Activated CD4-positive, alpha-beta T cell treated with anti-CD3 and anti-CD28 coated beads, Interleukin-2, amount 50 U/mL, for 48 hours (primary cell): ENCODE results near the gene CACNB2.
"Not testable (repeated sequence)": the region's sequence is repeated elsewhere in the genome, so short reads cannot be mapped to it uniquely, and the experiment has no call there.

ENCODE experiments used
- DNase-seq, 2 experiments: peaks; one replicate each; pipeline ENCODE4 v3.0.0-alpha.2; 2020

The CACNB2 gene

DNA sequence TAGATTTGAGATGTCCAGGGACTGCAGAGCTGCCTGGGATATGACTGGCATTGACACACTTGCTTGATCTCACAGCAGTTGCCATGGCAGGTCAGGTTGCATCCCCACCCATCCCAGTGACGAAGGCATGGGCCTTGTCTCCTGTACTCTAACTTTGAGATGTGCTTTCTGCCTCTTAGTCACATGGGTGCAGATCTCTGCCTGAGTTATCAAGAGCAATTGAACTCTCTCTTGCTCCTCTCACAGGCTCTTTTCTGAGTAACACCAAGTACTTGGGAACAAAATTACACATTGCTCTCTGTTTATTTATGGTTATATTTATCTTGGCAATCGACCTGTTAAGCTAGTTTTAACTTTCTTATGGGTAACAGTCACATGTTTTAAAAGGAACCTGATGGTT, 273.8 kb downstream of the CACNB2 start:
- DNase-seq = no peak

DNA sequence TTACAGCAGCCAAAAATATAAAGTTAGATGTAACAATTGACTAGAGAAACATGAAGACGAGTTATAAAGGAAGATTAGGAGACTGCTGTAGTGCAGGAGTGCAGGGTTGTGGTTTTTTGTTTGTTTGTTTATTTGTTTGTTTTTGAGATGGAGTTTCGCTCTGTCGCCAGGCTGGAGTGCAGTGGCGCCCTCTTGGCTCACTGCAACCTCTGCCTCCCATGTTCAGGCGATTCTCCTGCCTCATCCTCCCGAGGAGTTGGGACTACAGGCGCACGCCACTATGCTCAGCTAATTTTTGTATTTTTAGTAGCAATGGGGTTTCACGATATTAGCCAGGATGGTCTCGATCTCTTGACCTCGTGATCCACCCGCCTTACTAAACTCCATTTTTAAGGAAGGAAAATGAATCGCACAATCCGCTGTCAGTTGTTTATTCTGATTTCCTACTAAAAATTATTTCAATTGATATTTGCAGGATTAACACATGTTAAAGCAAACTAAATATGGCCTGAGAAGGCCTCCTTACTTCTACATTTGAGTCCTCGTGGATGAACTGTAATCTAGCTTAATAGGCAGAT, 277.8 kb downstream of the CACNB2 start:
- no peak for DNase-seq

DNA sequence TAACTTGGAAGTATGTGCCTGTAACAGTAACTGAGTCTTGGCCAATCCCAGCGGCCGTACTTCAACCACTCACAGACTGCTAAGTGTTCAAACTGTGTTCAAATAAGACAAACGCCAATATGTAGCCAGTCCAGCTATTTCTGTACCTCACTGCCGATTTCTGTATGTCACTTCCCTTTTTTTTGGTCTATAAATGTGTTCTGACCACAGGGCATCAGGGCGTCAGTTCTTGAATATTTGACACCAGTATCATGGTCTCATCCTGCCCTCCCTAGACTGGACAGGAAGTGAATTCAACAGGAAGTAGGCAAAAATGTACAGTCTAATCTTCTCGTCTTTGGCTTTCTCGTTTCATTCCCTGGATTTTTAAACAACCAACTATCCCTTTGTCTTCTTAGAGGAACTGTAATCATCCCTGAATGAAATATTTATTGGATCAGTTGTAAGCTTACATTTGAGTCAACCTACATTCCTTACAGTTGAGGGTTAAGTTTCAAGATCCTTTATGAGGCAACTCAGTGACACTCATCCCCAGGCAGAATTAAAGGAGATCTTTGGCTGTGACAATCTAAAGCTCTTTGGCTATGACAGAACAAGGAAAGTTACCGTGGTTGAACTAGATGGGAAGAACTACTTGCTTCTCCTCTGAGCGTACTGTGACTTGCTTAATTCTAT, 278.5 kb downstream of the CACNB2 start:
- DNase-seq = no peak

DNA sequence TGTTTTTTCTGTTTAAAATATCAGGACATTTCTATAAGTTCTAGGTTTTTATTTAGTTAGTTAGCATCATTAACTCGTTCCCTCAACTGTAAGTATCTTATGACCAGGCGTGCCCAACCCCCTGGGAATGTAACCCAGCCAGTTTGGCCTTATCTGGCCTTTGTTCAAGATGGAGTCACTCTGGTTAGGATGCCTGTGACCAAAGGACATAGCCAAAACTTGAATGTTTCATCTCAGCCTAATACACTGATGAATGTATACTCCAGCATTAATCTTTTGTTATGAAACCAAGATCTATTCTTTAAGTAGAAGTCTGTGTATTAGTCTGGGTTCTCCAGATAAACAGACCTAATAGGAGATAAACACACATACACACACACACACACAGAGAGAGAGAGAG, 279.7 kb downstream of the CACNB2 start:
- DNase-seq = no peak

DNA sequence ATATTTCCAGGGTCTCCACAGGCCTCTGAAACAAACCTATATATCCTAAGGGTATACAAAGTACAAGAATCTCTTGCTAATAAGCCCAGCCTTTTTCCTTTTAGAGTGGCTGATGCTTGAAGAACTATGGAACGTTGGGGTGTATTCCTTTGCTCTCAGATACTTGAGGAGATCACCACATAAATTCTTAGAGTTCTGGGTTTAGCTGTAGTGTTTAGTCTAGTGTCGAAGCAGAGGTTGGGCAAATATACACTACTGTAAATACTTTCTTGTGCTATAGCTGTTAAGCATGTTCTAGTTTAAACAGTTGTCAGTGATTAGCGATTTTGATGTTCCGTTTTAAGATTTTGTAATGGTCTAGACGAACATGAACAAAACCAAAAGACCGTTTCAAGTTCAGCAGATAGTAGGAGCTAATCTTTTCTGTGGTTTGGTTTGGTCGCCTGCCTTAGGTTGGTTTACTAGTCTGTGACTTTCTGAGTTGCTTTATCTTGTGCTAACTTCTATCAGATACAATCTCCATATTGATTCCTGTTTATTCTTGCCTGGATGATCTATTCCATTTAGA, 281.6 kb downstream of the CACNB2 start:
- no peak for DNase-seq

DNA sequence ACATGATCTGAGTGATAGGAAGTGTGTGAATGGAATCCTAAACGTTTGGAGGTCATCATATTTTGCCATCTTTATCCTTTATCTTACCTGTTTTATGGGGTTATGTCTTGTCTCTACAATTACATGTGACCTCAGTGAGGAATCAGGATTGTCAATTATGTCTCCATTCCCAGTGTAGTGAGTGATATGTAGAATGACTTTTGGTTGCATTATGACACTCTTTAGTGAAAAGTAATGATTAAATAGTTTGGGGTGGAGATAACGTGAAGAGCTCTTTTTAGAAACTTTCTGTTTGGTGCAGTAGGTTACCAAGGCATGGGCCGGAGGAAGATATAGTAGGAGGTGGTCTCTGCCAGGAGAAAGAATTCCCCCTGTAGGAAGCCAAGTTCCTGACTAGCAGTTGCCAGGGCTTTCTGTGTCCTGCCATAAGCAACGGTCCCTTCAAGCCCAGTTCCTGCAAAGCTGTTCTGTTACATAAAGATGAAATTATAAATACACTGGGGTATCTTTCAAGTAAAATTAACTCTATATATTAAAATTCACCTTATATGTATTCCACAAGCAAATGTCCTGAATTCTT, 282.9 kb downstream of the CACNB2 start:
- DNase-seq = no peak

DNA sequence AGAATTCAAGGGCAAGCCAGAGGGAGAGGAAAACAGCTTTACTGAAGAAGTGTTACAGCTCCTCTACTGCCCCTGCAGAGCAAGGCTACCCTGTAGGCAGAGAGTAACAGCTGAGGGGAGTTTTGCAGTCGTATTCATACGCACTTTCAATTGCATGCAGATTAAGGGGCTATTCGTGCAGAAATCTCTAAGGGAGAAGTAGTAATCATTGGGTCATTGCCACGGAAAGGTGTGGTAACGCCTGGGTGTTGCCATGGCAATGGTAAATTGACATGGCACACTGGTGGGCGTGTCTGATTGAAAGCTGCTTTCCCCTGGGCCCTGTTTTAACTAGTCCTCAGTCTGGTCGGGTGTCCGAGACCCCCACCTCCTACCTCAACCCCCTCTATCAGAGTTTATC, 284.0 kb downstream of the CACNB2 start:
- no peak for DNase-seq

DNA sequence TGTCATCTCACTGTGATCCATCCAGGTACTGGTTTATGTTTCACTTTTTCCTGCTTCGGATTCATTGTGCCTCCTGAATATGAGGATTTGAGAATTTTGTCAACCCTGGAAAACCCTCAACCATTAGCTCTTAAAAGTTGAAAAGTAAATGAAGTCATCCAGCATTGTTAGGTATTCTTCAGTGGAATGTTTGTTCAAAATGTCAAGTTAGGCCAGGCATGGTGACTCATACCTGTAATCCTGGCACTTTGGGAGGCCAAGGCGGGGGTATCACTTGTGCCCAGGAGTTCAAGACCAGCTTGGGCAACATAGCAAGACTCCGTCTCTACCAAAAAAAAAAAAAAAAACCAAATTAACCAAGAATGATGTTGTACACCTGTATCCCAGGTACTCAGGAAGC, 289.1 kb downstream of the CACNB2 start:
- no peak for DNase-seq

DNA sequence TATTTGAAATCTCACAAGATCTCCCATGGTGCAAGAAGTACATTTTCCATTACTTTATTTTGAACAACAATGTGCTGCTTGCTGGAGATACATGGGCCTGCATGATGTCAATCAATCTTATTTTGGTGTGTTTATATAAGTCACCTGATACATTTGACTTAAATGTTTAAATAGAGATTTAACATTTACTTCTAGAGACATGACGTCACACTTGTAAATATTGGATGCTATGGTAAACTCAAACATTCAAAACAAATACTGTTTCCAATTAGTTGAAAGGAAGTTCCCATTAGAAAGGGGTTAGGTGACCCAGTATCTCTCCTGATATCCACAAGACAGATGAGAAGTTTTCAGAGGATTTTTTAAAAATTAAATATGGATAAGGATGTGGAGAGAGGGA, 296.7 kb downstream of the CACNB2 start:
- no peak for DNase-seq

DNA sequence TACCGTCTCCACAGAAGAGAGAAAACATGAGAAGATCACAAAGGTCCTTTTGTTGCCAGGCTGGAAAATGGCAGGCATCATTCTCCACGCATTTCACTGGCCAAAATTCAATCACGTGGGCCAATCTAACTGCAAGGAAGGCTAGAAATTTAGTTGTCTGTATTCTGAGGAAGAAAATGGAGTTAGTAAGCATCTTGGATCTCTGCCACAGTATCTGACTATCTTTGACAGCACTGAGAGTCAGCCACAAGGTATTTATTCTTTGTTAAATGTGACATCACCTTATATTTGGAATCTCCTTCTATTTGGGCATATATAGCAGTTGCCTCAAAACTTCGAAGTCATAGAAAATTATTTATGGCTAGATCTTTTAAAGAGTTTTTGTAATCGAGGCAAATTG, 297.3 kb downstream of the CACNB2 start:
- no peak for DNase-seq

DNA sequence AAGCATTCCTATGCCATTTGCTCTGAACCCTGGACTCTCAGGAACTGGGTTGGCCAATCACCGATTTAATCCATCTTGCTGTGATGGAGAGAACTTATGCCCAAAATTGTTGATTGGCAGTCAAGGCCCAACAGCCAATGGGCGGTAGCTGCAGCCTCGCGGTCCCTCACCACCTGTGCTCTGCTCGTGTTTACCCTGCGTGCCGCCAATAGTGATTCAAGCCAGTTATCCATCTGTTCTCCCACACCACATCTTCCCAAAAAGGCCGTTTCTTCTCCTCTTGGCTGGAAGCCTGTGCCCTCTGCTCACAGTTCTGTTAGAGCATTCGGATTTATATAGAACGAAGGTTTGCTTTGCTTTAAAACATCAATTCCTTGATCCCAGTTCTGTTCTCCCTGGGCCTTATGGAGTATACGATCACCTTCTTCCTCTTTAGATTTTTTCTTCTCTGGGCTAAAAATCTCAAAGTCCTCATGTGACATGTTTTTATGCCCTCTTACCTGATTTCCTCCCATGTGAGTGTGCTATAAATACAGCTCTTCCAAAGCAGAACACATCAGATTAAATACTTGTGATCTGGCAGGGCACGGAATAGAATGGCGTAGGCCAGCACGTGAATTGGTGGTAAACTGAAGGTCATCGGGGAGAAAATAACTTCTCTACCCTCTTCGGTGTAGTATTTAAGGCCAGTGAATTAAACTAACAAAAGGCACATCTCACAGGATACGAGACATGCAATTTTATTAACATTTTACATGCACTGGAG, 298.3 kb downstream of the CACNB2 start:
- no peak for DNase-seq

DNA sequence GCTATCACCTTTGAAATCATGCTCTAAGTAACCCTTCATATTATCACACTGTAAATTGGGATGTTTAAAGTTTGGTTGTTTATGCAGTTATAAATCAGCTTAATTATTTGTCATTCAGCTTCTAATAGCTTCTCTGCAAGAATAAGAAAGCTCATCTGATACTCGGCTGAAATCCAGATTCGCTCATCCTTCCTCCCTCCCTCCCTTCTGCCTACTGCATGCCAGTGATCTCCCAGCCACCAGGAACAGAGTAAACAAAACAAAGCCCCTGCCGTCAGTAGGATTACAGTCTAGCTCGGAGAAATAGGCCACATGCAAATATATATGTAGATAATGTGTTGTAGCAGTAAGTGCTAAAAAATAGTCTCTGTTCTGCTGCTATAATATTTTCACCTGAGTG, 299.4 kb downstream of the CACNB2 start:
- DNase-seq = no peak

DNA sequence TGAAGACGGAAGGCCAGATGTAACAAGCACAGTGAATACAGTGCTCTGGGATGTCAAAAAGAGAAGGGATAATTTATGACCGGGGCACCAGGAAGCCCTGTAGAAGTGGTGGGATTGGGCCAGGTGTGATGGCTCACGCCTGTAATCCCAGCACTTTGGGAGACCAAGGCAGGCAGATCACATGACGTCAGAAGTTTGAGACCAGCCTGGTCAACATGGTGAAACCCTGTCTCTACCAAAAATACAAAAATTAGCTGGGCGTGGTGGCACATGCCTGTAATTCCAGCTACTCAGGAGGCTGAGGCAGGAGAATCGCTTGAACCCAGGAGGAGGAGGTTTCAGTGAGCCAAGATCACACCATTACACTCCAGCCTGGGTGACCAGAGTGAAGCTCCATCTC, 305.4 kb downstream of the CACNB2 start:
- DNase-seq = not testable (repeated sequence)

DNA sequence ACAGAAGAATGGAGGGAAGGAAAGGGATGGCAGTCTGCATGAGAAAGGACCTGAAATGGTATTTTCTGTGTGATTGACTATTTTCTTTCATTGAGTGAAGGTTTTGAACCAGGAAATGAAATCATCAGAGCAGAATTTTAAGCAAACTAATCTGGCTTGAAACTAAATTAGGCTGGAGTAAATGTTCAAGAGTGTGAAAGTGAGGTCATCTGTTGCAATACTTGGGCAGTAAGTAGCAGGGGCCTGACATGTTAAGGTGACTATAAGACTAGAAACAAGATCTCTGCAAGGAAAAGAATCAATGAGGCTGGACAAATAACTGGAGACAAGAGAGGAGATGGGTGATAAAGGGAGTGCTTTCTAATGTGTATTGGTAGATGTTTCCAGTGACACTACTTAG, 306.0 kb downstream of the CACNB2 start:
- no peak for DNase-seq

DNA sequence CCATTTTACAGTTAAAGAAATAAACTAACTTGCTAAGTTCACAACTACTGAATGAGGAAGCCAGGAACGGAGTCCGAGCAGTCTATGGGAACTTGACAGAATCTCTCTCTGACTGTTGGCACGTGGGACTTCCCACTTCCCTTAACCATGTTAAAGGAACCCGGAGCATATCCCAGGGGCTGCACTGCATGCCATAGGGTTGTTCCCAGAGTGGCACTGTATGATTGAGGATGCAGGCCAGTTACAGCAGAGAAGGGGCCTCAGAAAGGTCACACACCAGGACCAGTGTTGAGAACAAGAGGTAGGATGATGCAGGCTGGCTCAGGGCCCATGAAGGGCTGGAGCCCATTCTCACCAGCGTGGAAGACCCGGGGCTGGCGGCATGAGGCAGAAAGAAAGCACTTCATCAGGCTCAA, 309.4 kb downstream of the CACNB2 start:
- DNase-seq = no peak

DNA sequence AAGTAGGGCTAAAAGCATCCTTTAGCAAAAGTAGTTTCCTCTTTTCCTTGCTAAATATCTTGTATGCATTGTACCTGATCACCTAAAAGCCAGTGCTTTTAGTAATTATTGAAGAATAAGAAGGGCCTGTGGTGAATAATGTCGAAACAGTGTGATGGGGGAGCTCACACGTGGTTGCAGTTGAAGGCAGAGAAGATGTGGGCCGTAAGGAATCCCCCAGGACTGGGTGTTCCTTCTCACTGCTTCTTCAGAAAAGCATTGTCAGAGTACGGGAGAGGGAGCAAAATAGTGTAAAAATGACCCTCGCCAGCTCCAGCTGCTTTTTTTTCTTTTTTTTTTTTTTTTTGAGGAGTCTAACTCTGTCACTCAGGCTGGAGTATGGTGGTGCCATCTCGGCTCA, 310.1 kb downstream of the CACNB2 start:
- no peak for DNase-seq

DNA sequence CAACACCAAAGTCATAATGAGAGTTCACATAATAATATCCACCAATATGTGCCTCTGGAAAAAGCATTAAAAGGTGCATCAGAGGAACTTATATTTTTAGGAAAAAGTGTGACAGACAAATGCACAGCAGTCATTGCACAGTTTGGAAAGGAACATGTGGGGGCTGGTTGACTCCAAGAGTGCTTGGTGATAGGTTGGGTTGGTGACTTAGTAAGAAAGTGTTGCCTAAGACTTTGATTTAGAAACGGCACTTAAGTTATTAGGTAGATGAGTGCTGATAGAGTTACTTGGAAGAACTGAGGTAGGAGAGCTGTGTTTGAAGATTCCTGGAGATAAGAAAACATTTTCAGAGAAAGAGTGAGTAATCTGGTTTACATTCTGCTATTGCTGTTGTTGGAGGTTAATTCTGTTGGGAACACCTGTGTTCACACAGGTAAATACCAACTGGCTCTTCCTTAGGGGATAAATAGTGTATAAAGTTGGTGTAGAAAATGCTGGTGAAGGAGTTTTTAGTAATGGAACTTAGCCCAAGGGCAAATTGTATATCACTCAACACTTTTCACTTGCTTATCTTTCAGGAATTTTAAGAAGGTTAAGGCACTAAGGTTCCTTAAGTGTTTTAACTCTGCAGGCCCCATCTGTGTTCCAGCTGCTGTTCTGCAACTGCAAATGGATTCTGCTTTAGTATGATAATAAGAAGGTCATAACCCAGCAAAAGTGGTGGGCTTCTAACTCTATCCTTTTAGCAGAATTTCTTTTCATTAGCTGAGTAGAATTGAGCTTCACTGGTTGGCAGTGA, 315.1 kb downstream of the CACNB2 start:
- no peak for DNase-seq

DNA sequence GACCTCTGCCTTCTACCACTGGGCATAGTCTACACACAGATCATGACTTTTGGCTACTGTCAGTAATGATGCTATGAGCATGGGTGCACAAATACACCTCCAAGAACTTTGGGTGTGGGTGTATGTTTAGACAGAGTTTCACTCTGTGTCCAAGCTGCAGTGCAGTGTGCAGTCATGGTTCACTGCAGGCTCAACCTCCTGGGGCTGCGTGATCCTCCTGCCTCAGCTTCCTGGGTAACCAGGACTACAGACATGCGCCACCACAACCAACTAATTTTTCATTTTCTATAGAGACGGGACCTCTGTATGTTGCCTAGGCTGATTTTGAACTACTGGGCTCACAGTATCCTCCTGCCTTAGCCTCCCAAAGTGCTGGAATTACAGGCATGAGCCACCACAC, 316.8 kb downstream of the CACNB2 start:
- no peak for DNase-seq

DNA sequence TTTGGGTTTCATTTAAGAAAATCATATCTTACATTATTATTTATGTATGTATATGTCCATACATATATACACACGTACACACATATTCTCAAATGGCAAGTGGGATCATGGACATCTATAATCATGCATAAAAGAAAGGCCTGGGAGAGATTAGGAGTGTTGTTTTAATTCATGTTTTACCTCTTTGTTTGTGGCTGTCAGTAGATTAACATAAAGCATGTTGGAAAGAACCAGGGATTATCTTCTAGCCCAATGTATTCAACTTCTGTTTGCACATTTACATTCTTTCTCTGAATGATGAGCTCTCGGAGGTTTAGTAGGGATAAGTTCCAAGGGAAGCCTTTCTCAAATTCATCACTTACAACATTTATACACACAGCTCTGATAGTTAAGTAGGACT, 319.8 kb downstream of the CACNB2 start:
- DNase-seq = no peak

DNA sequence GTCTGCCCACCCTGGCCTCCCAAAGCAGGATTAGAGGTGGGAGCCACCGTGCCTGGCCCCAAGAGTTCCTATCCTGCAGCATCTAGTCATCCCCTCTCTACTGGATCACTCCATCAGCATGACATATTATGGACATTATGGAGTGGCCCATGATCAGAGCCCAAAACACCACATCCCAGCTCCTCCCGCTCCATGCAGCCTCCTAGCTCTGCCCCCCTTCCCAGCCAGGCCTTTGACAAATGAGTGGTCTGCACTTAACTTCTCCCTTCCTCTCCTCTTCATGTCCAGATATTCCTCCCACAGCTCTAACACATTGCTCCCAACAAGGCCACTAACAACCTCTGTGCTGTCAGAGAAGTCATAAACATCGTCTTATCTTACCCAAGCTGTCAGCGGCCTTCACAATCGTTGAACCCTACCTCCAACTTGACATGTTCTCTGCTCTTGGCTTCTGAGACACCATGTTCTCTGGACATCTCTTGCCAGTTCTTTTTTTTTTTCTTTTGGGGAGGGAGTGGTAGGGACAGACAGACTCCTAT, 323.5 kb downstream of the CACNB2 start:
- DNase-seq = no peak

DNA sequence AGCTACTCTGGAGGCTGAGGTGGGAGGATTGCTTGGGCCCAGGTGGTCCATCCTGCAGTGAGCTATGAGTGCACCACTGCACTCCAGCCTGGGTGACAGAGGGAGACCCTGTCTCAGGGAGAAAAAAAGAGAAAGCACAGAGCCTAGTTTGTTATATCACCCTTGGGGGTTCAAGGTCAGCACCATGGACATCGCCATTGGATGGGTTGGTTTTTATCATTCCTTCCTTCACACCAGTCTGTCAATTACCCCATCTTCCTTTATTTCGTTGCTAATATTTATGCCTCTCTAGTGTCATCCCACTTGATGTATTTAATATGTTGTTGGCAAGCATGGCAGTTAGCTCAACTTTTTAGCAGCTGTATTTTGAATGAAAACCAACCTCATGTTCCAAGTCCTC, 328.9 kb downstream of the CACNB2 start:
- no peak for DNase-seq

DNA sequence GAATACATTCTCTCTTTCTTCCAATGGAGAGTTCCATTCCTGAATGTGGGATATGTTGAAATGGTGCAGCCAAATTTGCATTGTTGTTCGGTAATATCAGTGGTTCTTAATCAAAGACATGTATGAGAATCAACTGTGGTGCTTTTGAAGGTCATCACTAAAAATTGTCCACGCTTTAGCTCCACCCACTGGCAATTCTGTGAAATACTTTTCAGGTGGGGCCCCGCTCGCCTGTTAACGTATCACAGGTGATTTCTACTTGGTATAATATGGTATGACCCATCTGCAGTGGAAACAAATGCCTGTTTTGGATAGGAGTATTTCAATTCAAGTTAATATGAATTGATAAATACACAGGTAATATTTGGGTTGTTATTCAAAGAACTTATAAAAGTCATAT, 332.8 kb downstream of the CACNB2 start:
- no peak for DNase-seq
